ENCODE measurements around the gene PCNX2.
"Not testable (repeated sequence)": the region's sequence is repeated elsewhere in the genome, so short reads cannot be mapped to it uniquely, and the experiment has no call there.

Gene PCNX2

DNA sequence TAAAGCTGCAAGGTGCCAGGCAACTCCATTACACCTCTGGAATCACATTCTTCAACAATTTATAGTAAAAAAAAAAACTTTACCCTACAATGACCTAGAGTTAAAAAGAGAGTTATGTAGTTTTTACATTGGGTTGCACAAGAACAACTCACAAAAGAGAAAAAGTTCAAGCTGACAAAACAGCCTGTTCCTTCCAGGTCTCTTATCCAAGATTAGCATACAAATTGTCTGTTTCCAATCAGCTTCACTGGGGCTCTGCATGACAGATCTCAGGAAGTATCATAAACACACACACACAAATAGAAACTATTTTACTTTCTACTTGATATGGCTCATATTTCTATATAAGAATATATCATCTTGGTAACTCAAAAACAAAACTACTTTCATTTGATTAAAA, 154.6 kb downstream of the PCNX2 start:
- DNase-seq = no peak

DNA sequence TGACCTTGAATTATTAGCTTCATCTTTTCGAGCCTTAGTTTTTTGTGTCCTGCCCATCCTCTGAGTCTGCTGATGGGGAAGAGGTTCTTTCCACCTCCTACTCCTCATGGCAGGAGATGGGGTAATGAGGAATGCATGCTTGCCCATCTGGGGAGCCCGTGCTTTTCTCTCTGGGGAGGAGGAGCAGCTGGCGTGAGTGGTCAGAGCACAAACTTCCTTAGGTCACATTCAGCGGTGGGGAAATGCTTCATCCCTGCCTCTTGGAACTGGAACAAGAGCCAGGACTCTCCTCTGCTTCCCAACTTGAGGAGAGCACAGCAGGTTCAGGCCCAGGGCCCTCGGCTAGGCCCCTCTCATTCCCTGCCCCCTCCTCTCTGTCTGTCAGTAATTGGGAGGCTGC, 155.0 kb downstream of the PCNX2 start:
- DNase-seq = no peak

DNA sequence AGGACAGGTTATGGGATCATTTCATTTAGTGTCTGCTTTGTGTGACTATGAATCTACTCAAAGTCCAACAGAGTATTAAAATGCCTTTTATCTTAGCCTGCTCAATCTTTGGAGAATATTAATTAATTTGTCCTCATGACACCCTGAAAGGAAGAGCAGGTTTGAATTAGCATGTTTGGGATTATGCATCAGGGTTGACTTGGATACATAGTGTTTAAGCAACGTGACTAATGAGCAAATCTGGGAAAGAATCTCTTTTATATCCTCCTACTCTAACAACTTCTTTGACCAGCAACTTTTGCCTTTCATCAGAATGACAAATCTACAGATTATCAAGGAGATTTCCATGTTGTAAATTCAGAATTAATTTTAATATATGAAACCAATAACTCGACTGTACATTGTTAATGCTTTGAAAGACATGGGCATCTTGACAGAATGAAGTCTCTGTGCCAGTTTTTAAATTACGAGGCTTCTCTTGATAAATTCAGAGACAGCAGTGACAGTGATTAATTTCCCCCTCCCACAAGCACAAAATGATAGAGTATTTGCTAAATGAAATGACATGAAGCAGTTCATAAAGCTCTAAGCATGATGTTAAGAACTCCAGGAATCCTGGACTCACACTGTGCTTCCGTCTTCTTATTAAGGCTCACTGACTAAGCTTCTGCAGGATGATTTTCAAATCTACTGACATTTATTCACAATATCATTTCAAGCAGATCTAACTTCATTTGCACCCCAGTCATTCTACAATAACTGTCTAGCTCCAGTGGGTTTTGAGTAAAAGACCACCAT, 156.5 kb downstream of the PCNX2 start:
- no peak for DNase-seq

DNA sequence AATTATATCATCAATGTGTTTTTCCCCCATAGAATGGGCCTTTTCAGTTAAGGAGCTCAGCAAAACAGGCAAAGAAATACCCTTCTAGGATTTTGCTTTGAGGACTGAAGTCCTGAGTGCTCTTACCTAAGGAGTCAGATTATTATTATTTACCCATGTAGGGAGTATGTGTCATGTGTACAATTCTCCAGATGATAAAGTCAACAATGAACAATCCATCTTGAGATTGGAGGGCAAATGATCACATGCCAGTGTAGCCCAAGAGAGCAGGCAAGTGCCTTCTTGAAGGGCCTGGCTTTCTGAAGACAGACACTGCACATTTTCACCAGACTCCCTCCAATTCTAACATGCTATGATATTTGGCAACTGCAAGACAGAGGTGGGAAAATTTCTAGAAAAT, 159.7 kb downstream of the PCNX2 start:
- DNase-seq = no peak

DNA sequence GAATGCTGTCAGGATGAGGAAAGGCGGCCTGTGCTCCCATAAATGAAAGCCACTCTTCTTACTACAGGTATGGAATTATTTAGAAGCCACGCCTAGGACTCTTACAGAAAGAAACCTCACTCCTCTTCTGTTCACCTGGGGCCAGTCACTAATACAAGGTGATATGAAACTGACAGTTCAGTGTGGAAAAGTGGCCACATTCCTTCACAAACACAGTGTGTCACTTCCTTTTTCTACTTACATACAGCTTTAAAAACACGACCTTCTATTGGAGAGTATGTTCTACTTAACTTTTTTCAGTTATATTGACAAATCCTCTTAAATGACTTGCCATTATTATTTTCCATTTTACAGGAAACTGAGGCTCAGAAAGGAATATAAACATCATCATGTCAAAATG, 163.1 kb downstream of the PCNX2 start:
- no peak for DNase-seq

DNA sequence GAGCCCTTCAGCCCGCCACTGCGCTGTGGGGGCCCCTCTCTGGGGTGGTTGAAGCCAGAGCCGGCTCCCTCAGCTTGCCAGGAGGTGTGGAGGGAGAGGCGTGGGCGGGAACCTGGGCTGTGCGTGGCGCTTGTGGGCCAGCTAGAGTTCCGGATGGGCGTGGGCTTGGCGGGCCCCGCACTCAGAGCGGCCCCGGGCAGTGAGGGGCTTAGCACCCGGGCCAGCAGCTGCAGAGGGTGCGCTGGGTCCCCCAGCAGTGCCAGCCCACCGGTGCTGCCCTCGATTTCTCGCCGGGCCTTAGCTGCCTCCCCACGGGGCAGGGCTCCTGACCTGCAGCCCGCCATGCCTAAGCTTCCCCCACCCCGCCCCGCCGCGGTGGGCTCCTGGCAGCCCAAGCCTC, 166.5 kb downstream of the PCNX2 start:
- DNase-seq = not testable (repeated sequence)

DNA sequence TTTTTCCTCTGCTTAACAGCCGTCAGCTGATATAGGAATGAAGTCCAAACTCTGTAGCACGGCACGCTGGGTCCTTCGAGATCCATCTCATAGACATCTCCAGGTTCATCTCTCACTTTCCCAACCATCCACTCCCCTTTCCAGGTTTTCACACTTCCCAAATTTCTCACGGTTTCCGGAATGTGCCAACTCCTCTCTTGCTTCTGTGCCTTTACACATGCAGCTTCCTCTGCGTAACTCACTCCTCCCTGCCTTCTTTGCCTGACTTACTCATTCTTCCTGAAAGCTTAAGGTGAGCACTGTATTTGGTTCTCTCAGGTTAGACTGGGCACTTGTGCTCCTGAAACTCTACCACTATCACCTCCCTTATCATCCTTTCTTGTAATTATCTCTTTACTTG, 168.4 kb downstream of the PCNX2 start:
- DNase-seq = no peak

DNA sequence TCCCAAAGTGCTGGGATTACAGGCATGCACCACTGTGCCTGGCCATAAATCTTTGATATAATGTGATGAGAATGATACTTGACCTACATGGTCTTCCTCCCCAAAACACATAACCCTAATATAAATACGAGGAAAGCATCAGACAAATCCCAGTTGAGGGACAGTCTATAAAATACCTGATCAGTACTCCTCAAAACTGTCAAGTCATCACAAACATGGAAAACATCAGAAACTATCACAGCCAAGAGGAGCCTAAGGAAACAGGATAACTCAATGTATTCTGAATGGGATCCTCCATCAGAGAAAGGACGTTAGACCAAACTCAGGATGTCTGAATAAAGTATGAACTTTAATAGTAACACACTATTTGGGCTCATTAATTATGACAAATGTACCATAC, 172.7 kb downstream of the PCNX2 start:
- DNase-seq = no peak

DNA sequence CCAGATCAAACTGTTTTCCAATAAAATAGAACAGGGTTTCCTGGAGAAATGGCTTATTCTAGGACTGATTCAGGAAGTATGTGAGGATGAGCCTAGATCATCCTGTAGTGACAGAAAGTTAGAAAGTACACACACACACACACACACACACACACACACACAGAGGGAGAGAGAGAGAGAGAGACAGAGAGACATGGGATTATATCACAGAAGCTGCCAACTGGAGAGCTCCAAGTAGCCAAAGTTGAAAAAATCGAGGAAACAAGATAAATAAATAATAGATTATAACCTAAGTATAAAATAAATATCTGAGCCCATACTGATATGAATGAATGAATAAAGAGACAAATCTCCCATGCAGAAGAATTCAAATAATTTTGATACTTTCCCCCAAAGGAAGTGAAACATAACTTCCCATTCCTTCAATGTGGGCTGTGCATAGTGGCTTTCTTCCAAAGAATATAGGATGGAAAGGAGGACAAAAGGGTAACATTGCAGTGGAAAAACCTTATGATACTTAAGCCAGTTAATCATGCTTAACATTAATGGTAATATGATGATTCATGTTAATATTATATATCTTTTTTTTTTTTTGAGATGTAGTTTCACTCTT, 173.5 kb downstream of the PCNX2 start:
- DNase-seq = no peak

DNA sequence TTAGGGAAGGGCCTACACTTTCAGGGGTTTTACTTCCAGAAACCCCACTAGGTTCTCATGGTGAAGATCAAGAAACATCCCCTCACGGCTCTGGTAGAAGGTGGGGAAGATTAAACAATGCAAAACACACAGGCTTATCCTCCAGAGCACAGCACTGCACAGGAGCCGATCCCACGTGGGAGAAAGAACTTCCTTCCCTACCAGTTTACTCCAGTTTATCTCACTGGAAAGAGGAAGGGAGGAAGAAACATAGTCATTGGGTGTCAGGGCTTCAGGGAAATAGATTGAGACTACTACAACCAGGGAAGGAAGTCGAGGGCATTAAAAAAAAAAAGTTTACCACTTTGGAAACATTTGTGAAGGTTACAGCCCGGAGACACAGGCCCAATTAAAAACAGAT, 180.7 kb downstream of the PCNX2 start:
- DNase-seq = no peak

DNA sequence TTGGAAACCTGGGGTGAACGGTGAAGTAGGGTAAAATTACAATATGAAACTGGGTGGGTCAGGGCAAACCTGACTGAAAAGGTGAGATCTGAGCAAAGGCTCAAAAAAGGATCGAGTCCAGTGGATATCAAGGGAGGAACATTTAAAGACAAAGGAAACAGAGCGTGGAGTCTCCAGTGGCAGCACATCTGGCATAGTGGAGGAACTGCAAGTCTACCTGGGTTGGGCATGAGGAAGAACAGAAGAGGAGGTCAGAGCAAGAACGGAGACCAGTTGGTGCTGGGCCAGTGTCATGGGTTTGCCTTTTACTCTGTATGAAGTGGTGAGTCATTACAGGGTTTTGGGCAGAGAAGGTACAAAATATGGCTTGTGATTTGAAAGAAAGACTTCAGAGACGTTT, 181.4 kb downstream of the PCNX2 start:
- no peak for DNase-seq

DNA sequence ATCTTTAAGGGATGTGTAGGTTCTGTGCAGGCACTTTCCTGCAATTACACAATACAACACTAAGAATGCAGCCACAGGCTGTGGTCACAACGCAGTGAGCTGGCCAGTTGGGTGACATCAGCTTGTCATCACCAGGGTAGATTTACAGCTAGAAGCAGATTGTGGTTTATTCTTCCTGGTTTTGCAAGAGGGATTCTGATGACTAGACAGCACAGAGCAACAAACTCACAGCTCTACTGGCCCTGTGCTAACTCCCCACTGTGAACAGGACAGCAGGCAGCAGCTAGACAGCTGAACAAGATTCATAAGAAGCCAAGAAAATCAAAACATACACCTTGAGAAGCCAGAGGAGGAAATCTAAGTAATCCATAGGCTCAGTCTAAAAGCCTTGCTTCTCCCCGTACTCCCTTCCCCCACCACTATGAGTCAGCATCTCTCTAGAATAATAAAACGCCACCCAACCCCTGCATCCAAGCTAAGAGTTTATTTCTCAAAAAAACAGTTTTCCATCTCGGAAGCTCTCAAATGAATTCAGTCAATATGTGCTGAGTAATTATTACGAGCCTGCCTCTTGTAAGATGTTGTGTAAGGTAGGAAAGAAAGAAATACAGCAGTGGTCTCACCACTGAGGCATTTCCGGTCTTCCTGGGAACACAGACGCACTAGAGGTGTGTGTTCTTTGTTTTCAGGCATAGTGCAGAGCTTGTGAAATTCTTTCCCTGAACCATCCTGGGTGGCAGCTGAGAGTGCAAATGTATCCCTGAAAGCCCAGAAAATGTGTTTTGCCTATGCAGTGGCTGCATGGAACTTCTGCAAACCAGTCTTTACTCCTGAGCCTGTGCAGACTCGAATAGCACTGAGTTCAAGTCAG, 182.3 kb downstream of the PCNX2 start:
- no peak for DNase-seq

DNA sequence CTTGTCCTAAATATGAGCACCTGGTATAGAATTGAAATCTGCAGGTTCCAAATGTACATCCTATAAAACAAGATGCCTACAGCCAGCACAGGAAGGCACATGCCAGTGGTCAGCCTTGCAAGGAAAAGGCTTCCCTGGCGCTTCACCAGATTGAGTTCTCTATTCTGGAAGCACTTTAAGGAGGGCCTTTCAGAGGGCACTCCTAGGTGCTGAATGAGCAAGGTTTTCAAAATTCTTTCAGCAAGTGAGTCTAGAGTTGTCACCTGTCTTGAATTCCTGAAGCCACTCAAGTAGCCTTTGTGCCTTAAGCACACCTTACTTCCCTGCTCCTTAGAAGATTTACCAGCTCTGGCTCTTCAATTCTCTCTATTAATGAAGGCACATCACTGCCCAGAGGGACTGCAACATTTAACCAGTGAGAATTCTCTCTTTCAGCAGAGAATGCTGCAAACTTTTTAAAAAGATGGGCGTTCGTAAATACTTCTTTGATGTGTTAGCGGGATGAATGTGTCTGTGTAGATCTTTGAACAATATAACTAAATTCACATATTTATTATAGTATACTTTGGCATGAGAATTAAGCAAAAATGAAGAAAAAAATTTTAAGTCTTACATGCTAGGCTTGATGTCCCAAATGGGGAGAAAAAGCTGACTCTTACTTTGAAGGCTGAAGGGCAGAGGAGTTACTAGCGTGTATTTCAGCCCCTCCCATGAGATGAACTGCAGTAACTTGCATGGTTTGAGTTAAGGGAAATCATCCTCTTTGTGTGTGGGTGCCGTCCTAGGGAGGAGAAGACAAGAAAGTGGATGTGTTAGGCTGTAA, 183.1 kb downstream of the PCNX2 start:
- DNase-seq = no peak

DNA sequence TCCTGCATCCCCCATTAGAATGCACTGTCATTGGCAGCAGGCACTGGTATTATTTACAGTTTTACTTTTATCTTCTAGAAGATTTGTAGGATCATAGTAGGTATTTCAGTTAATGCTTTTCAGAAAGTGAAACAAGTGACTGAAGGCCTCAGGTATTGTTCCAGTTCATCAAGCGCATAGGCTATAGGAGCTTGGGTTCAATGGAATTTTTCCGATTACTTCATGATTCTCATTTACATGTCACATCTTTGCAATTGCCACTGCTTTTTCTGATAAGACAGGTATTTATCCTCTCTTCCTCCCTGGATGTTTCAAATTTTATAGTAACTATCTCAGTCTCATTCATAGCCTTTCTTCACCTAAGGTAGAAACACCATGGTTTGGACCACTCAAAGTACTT, 183.8 kb downstream of the PCNX2 start:
- DNase-seq = no peak

DNA sequence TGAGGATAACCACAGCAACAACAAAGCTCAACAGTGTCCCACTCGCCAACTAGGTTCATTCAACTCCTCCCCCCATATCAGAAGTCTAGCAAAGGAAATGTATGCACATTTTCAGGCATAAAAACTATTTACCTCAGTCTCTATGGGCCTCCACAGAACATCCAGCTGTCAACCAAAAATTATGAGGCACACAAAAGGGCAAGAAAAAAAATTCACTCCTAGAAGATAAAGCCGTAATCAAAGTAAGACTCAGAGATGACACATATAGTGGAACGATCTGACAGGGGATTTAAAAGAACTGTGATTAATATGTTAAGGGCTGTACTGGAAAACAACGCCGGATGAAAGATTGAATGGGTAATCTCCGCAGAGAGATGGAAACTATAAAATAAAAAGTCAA, 186.4 kb downstream of the PCNX2 start:
- no peak for DNase-seq

DNA sequence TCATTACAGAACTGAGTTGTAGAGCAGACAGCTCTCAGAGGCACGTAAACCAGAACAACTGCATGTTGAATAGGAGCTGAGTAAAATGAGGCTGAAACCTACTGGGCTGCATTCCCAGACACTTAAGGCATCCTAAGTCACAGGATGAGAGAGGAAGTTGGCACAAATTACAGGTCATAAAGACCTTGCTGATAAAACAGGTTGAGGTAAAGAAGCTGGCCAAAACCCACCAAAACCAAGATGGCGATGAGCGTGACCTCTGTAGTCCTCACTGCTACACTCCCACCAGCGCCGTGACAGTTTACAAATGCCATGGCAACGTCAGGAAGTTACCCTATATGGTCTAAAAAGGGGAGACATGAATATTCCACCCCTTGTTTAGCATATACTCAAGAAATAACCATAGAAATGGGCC, 187.8 kb downstream of the PCNX2 start:
- DNase-seq = not testable (repeated sequence)

DNA sequence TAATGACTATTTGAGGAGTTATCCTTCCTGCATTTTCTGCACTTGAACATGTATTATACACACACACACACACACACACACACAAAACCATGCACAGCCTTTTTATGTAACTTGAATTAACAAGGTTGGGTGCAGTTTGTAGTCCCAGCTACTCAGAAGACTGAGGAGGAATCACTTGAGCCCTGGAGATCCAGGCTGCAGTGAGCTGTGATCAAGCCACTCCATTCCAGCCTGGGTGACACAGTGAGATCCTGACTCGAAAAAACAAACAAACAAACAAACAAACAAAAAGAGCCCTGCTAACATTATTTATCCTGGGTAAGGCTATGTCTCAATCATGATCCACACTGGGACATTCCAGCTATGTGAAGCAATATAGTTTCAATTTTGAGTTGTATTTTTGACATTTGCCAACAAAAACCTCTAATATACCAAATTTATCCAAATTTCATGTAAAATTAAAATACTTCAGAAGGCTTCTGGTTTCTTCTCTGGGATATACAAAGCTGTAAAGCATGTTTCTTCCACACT, 188.3 kb downstream of the PCNX2 start:
- no peak for DNase-seq

DNA sequence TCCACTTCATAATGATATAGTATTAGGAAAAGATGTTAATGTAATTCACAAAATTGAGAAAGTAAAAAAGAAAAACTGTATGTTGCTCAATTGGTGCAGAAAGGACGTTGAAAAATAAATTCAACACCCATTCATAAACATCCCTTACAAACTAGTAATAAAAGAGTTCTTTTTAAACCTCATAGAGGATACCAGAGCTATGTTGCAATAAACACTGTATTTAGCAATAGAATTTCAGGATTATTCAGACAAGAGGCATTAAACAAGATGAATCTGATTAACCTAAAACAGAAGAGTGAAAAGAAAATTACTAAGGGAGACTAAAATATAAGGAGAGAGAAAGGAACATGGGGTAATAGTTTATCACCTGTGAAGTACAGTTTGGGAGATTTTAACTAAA, 190.3 kb downstream of the PCNX2 start:
- DNase-seq = no peak

DNA sequence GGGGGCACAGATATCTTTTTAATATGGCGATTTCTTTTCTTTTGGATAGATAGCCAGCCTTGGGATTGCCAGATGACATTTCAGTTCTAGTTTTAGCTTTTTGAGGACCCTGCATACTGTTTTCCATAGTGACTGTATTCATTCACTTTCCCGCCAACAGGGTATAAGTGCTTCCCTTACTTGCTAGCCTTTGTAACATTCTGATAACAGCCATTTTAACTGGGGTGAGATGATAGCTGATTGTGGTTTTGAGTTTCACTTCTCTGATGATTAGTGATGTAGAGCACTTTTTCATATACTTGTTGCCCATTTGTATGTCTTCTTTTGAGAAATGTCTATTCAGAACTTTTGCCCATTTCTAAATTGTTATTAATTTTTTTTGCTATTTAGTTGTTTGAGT, 193.2 kb downstream of the PCNX2 start:
- DNase-seq = no peak

DNA sequence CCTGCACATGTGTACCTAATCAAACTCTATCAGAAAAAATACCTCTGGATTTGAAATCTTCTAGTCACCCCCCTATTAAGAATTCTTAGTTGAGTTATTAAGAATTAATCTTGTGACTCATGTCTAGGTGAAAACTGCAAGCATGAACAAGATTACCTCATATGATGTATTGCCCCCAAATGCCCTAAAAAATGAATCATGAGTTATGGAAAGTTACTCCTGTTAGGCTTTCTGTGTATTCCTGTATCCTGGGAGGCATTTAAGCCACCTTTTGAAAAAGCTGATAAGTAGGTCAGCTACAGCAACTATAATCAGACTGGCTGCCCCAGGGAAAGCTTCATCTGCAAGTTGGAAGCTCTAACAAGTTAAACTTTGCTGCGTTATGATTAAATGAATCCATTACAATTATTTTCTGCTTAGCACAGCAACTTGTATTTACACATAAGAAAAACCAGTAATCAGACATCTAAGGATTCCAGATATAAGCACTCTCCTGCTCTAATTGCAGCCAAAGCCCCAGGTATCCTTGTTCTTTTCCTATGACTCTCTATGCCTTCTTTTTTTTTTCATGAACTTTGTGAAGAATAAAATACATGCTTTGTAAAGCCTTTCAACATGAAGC, 197.5 kb downstream of the PCNX2 start:
- DNase-seq = no peak

DNA sequence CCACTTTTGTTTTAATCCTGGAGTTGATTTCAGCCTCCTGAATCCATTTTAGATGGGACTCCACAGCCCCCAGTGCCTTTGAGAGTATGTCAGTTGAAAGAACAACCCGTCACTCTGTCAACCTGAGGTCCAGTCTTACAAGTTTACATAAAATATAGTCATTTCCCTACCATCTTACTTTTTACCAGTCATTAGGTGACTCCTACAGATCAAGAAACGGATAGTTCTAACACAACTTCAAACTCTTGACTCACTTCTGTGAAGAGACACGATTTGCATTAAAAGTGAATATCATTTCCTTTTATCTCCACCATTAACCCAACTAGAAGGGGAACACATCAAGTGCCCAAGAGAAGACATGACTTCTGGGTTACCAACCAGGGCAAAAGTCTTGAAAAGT, 198.0 kb downstream of the PCNX2 start:
- DNase-seq = no peak

DNA sequence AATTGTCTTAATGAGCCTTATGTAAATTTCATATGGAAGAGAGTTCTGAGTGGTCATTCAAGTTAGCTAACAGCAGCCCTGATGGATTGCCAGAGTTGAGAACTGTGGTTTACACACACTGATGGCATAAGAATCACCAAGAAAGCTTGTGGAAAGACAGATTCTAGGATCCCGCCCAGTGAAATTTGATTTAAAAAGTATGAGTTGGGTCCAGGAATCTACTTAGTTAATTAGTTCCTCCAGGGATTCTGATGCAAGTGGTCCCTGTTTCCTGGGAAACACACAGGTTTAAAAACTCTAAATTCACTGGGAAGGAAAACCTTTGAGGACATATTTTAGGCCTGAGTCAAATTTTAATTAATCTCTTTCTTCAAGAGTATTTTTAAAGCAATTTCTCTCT, 200.8 kb downstream of the PCNX2 start:
- DNase-seq = no peak
